Trophoblast cell (in vitro differentiated cells and primary cell): ENCODE results near the gene DYRK1B.

Source experiments
- DNase-seq, 2 donors: peaks; one replicate each; pipeline ENCODE4 v3.0.0-alpha.2; 2016
- H2AFZ ChIP-seq: 2 replicates; pipeline ENCODE4 v1.6.1; 2013; ENCODE audit warnings: low read length, moderate library complexity, mild to moderate bottlenecking; ENCODE audit not compliant: insufficient read depth, poor library complexity
- H2AK5ac ChIP-seq: 2 replicates; pipeline ENCODE4 v1.6.1; 2013; ENCODE audit warnings: mild to moderate bottlenecking, low read length
- H2BK120ac ChIP-seq: 2 replicates; pipeline ENCODE4 v1.6.1; 2013; ENCODE audit warnings: low read length, mild to moderate bottlenecking, moderate library complexity; ENCODE audit not compliant: insufficient read depth, poor library complexity
- H2BK12ac ChIP-seq: 2 replicates; pipeline ENCODE4 v1.6.1; 2013; ENCODE audit warnings: mild to moderate bottlenecking, low read length, moderate library complexity
- H2BK5ac ChIP-seq: 2 replicates; pipeline ENCODE4 v1.6.1; 2013; ENCODE audit warnings: low read length, low read depth, moderate library complexity, mild to moderate bottlenecking; ENCODE audit not compliant: poor library complexity
- H3K14ac ChIP-seq: 2 replicates; pipeline ENCODE4 v1.6.1; 2013; ENCODE audit warnings: mild to moderate bottlenecking, low read length
- H3K18ac ChIP-seq: 2 replicates; pipeline ENCODE4 v1.6.1; 2013; ENCODE audit warnings: mild to moderate bottlenecking, low read length
- H3K23ac ChIP-seq: 2 replicates; pipeline ENCODE4 v1.6.1; 2013; ENCODE audit warnings: low read length
- H3K27ac ChIP-seq: 2 replicates; pipeline ENCODE4 v1.5.1; 2013; ENCODE audit warnings: low read depth, mild to moderate bottlenecking, inconsistent platforms, low read length, moderate library complexity
- H3K27me3 ChIP-seq: 2 replicates; pipeline ENCODE4 v1.6.1; 2013; ENCODE audit warnings: inconsistent platforms, mild to moderate bottlenecking, low read length, moderate library complexity; ENCODE audit not compliant: insufficient read depth
- H3K36me3 ChIP-seq, 2 experiments: 1 replicate in 1 of 2; 2 replicates in 1 of 2; pipeline ENCODE4 v1.6.1; 2013; ENCODE audit warnings: low read length in 2 of 2, mild to moderate bottlenecking in 2 of 2, moderate library complexity in 1 of 2; ENCODE audit not compliant: insufficient read depth in 2 of 2, control insufficient read depth in 1 of 2
- H3K4ac ChIP-seq: 2 replicates; pipeline ENCODE4 v1.6.1; 2013; ENCODE audit warnings: low read depth, mild to moderate bottlenecking, low read length, moderate library complexity
- H3K4me1 ChIP-seq, 2 experiments: 1 replicate in 1 of 2; 2 replicates in 1 of 2; pipeline ENCODE4 v1.6.1; 2013; ENCODE audit warnings: low read length in 2 of 2, mild to moderate bottlenecking in 2 of 2, moderate library complexity in 1 of 2; ENCODE audit not compliant: insufficient read depth in 2 of 2, control insufficient read depth in 1 of 2
- H3K4me2 ChIP-seq: 2 replicates; pipeline ENCODE4 v1.6.1; 2013; ENCODE audit warnings: inconsistent platforms, mild to moderate bottlenecking, low read length, moderate library complexity
- H3K4me3 ChIP-seq: 2 replicates; pipeline ENCODE4 v1.5.1; 2013; ENCODE audit warnings: mild to moderate bottlenecking, low read depth, low read length, inconsistent platforms
- H3K79me1 ChIP-seq: one replicate; pipeline ENCODE4 v1.6.1; 2013; ENCODE audit warnings: low read length
- H3K79me2 ChIP-seq: 2 replicates; pipeline ENCODE4 v1.6.1; 2013; ENCODE audit warnings: low read length, mild to moderate bottlenecking; ENCODE audit not compliant: control insufficient read depth, insufficient read depth, poor library complexity
- H3K9ac ChIP-seq: 2 replicates; pipeline ENCODE4 v1.6.1; 2013; ENCODE audit warnings: mild to moderate bottlenecking, low read length
- H3K9me3 ChIP-seq: 2 replicates; pipeline ENCODE4 v1.6.1; 2013; ENCODE audit warnings: low read depth, mild to moderate bottlenecking, control low read depth, inconsistent platforms, low read length; ENCODE audit not compliant: insufficient read depth
- H4K12ac ChIP-seq: 2 replicates; pipeline ENCODE4 v1.6.1; 2013; ENCODE audit warnings: low read depth, mild to moderate bottlenecking, low read length, moderate library complexity
- H4K8ac ChIP-seq: 2 replicates; pipeline ENCODE4 v1.6.1; 2013; ENCODE audit warnings: low read depth, mild to moderate bottlenecking, low read length, moderate library complexity
- H4K91ac ChIP-seq: one replicate; pipeline ENCODE4 v1.6.1; 2013; ENCODE audit warnings: low read depth, mild to moderate bottlenecking, low read length, moderate library complexity
- WGBS: extraction: QIAGEN DNeasy Blood & Tissue Kit; methylation state at CpG from one replicate; pipeline ENCODE4 v1.1.7; 2013; ENCODE audit warnings: missing lambda C conversion rate; ENCODE audit not compliant: insufficient read length, insufficient coverage; ENCODE audit errors: extremely low coverage; 5-methylcytosine and 5-hydroxymethylcytosine counted together

DYRK1B gene

GRCh38 chr19:39848392-39848791 lies 14.4 kb upstream of the DYRK1B start:
- H2BK5ac ChIP-seq: no peak overlapping the region
- H2BK120ac ChIP-seq: no peak overlapping the region
- H2BK12ac ChIP-seq: no peak overlapping the region
- H3K4me3 ChIP-seq: no peak overlapping the region
- peaks cover 3% of the 10 kb centered on the region for H3K9me3 ChIP-seq
- no peak overlapping the region for H4K12ac ChIP-seq
- no peak overlapping the region for H3K9ac ChIP-seq
- no peak overlapping the region for H3K14ac ChIP-seq
- H4K8ac ChIP-seq: no peak overlapping the region
- no peak overlapping the region for H3K23ac ChIP-seq
- H4K91ac ChIP-seq: no peak overlapping the region
- H3K4ac ChIP-seq: no peak overlapping the region
- peaks cover 14% of the 10 kb centered on the region for H3K79me2 ChIP-seq
- H3K18ac ChIP-seq: no peak overlapping the region
- no peak overlapping the region for H2AK5ac ChIP-seq
- no peak overlapping the region for H2AFZ ChIP-seq
- H3K27ac ChIP-seq: no peak overlapping the region
- H3K79me1 ChIP-seq: peaks cover 7% of the 10 kb centered on the region
- H3K4me2 ChIP-seq: no peak overlapping the region
- no CpG with 5 or more reads among the region's 4 CpGs for WGBS
- no peaks in the 10 kb centered on the region for H3K27me3 ChIP-seq
- H3K36me3 ChIP-seq: no peaks in the 10 kb centered on the region
- DNase-seq: no peak
- peaks cover 12 to 14% of the 10 kb centered on the region in 2 experiments for H3K4me1 ChIP-seq

GRCh38 chr19:39847525-39847924 lies 13.6 kb upstream of the DYRK1B start:
- H4K12ac ChIP-seq: no peak overlapping the region
- no CpG with 5 or more reads among the region's 6 CpGs for WGBS
- H4K8ac ChIP-seq: no peak overlapping the region
- H4K91ac ChIP-seq: no peak overlapping the region
- H3K36me3 ChIP-seq: no peaks in the 10 kb centered on the region
- no peak overlapping the region for H3K18ac ChIP-seq
- peaks cover 12 to 16% of the 10 kb centered on the region in 2 experiments for H3K4me1 ChIP-seq
- no peak overlapping the region for H2BK120ac ChIP-seq
- no peaks in the 10 kb centered on the region for H3K27me3 ChIP-seq
- no peak overlapping the region for H3K9ac ChIP-seq
- peaks cover 7% of the 10 kb centered on the region for H3K79me1 ChIP-seq
- no peak overlapping the region for H3K4ac ChIP-seq
- H3K23ac ChIP-seq: no peak overlapping the region
- H2BK12ac ChIP-seq: no peak overlapping the region
- H2AK5ac ChIP-seq: no peak overlapping the region
- no peak overlapping the region for H3K14ac ChIP-seq
- H3K27ac ChIP-seq: no peak overlapping the region
- peak; percentile 89 to 97 for DNase-seq
- peaks cover 3% of the 10 kb centered on the region for H3K9me3 ChIP-seq
- H3K79me2 ChIP-seq: peaks cover 20% of the 10 kb centered on the region
- H3K4me3 ChIP-seq: no peak overlapping the region
- no peak overlapping the region for H3K4me2 ChIP-seq
- H2BK5ac ChIP-seq: no peak overlapping the region
- H2AFZ ChIP-seq: no peak overlapping the region

GRCh38 chr19:39846678-39847486 lies 12.9 kb upstream of the DYRK1B start:
- peak overlapping the region; percentile 40 for H2AK5ac ChIP-seq
- peaks cover 12 to 16% of the 10 kb centered on the region in 2 experiments for H3K4me1 ChIP-seq
- H3K79me1 ChIP-seq: peaks cover 7% of the 10 kb centered on the region
- peak overlapping the region; percentile 81 for H3K14ac ChIP-seq
- no peak overlapping the region for H2BK12ac ChIP-seq
- H3K9ac ChIP-seq: peak overlapping the region; percentile 45
- H4K8ac ChIP-seq: peak overlapping the region; percentile 99
- peak overlapping the region; percentile 90 for H2AFZ ChIP-seq
- H4K91ac ChIP-seq: peak overlapping the region; percentile 84
- H3K36me3 ChIP-seq: no peaks in the 10 kb centered on the region
- H3K4me3 ChIP-seq: peak overlapping the region; percentile 33
- peak overlapping the region; percentile 79 for H2BK5ac ChIP-seq
- peak overlapping the region; percentile 58 for H2BK120ac ChIP-seq
- peak overlapping the region; percentile 32 for H3K27ac ChIP-seq
- peak overlapping the region; percentile 64 for H3K4ac ChIP-seq
- no peak overlapping the region for H3K23ac ChIP-seq
- DNase-seq: peak in 1 of 2 donors; percentile 43
- H3K27me3 ChIP-seq: no peaks in the 10 kb centered on the region
- H3K4me2 ChIP-seq: peak overlapping the region; percentile 77
- no CpG with 5 or more reads among the region's 12 CpGs for WGBS
- H3K79me2 ChIP-seq: peaks cover 20% of the 10 kb centered on the region
- peak overlapping the region; percentile 100 for H4K12ac ChIP-seq
- peak overlapping the region; percentile 85 for H3K18ac ChIP-seq
- peaks cover 3% of the 10 kb centered on the region for H3K9me3 ChIP-seq

- Histone ChIP-seq H3K36me3 (peaks cover 0 to under 1% of the 10 kb centered on the region in 2 experiments), H2BK5ac (peak within 1 kb of the TSS; percentile 80)
- no CpG with 5 or more reads among the region's 57 CpGs for WGBS
Measured at GRCh38 chr19:39845933-39846677, 12.1 kb upstream of the DYRK1B start, which contains the start of gene FBL. Gene FBL (minus strand): TSS chr19:39846379. CDS start chr19:39846300, 79 bp downstream.

More at GRCh38 chr19:39845933-39846677, 12.1 kb upstream of the DYRK1B start, which contains the start of gene FBL:
- Histone ChIP-seq H2AFZ (peak within 1 kb of the TSS; percentile 90), H2BK120ac (peak within 1 kb of the TSS; percentile 78), H3K14ac (peak within 1 kb of the TSS; percentile 91), H3K79me2 (peaks cover 23% of the 10 kb centered on the region), H2BK12ac (no peak within 1 kb of the TSS), H3K27ac (peak within 1 kb of the TSS; percentile 32), H3K4me1 (peaks cover 12 to 16% of the 10 kb centered on the region in 2 experiments), H2AK5ac (peak within 1 kb of the TSS; percentile 40), H3K79me1 (peaks cover 7% of the 10 kb centered on the region), H4K12ac (peak within 1 kb of the TSS; percentile 100), H4K8ac (peak within 1 kb of the TSS; percentile 99), H3K23ac (no peak within 1 kb of the TSS), H3K4me2 (peak within 1 kb of the TSS; percentile 82), H3K9me3 (peaks cover 3% of the 10 kb centered on the region), H3K27me3 (no peaks in the 10 kb centered on the region), H3K18ac (peak within 1 kb of the TSS; percentile 85), H3K4me3 (peak within 1 kb of the TSS; percentile 86), H3K9ac (peak within 1 kb of the TSS; percentile 92), H4K91ac (peak within 1 kb of the TSS; percentile 84), H3K4ac (peak within 1 kb of the TSS; percentile 97)
- DNase-seq: peak; percentile 94 to 99
